ENCODE data around the gene CWC25. TPM values are rescaled to one million over a fixed set of nuclear protein-coding genes. Genes with fewer than 3 reads are reported as not detected.

Gene CWC25
- 30.8 TPM for polyA plus RNA-seq (2012; ENCODE audit: insufficient read depth, insufficient read length, low read depth)

DNA sequence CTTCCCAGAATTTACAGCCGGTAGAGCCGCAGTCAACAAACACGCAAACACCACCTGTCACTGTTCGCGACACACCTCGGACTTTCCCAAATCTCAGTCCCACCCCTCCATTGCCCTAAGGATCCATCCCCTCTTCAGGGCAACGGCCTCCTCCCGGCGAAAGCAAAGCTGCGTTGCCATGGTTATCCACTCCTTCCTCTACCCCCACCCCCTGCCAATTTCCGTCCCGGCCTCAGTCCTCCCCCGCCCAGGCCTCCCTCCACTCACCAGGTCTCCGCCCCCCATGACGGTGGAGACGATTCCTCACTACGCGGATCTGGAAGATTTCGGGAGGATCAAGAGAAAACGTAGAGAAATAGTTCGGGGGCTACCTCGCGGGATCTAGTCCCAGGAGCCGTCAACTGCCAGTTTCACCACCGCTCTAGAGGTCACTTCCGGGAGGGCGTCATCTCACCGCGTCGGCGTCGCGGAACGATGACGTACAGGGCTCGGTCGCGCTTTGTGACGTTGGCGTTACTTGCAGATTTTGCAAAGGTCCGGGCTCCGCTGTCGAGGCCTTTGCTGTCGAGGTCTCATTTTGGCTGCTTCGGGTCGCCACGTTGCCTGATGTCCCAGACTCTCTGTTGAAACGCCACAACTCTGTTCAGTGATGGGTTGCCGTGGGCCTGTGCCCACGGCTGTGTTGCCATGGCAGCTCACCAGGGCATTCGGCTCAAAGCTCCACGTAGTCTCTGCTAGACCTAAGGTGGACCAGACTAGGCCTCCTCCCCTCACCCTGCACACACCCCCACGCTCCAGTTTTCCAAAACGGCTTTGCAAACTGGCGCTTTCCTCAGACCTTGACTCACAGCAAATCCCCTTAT lies at the start of gene CWC25:
Gene CWC25 (minus strand): TSS at position 423 of the 863 bp plus-strand sequence. CDS start 138 bp downstream, at position 285.
- Histone ChIP-seq H3K9me3 (no peaks in the 10 kb centered on the region), H3K4me1 (no peaks in the 10 kb centered on the region; the same call in 1 of the 2 replicates), H3K4me3 (ENCODE audit: low read depth, low read length) (peak within 1 kb of the TSS; percentile 99), H3K27me3 (no peaks in the 10 kb centered on the region), H3K36me3 (peaks cover 13% of the 10 kb centered on the region)
- TF ChIP-seq CTCF (IDR thresholded peaks at IDR 0.05; ENCODE audit: low read depth, low read length): no peak
- peak; percentile 92 for DNase-seq

- H3K4me1 ChIP-seq: peaks cover 9% of the 10 kb centered on the region; the same call in 1 of the 2 replicates
- no peak overlapping the region for H3K4me3 ChIP-seq (ENCODE audit: low read depth, low read length)
- H3K27me3 ChIP-seq: no peaks in the 10 kb centered on the region
- TF ChIP-seq CTCF (IDR thresholded peaks at IDR 0.05; ENCODE audit: low read depth, low read length): no peak
- H3K36me3 ChIP-seq: 0 out of 2 replicates have a peak, but pooled peaks cover 3% of the 10 kb centered on the region
- H3K9me3 ChIP-seq: no peaks in the 10 kb centered on the region
- DNase-seq: no peak
These were observed 48.7 kb upstream of the CWC25 start for GRCh38 chr17:38873640-38874380.

- Histone ChIP-seq H3K4me3 (ENCODE audit: low read depth, low read length) (no peak overlapping the region), H3K4me1 (peaks cover 9% of the 10 kb centered on the region; the same call in 1 of the 2 replicates)
- DNase-seq: no peak
These were observed 47.7 kb upstream of the CWC25 start for GRCh38 chr17:38872671-38873385.

DNA sequence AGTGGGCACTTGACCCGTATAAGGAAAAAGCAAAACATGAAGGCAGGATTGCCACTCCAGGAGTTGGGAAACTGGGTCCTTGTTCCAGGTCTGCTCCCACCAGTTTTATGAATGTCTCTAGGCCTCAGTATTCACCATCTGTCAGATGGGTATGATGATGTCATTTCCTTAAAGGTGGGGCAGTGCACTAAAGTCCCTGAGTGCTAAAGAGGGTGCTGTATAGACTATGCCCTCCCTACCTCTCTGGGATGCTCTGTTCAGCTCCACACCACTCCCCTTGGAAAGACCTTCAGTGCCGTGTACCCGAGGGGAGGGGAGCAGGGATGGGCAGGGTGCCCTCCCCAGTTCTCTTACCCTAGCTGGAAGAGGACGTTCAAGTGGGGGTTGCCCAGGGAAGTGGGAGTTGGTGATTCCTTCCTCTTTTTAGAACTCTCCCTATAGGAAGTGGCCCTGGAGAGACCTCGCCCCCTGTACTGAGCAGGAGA lies 46.9 kb upstream of the CWC25 start:
- no peak for TF ChIP-seq CTCF (IDR thresholded peaks at IDR 0.05; ENCODE audit: low read depth, low read length)
- Histone ChIP-seq H3K4me3 (ENCODE audit: low read depth, low read length) (no peak overlapping the region), H3K27me3 (no peaks in the 10 kb centered on the region), H3K9me3 (no peaks in the 10 kb centered on the region), H3K36me3 (0 out of 2 replicates have a peak, but pooled peaks cover 3% of the 10 kb centered on the region), H3K4me1 (peaks cover 9% of the 10 kb centered on the region; the same call in 1 of the 2 replicates)
- DNase-seq: no peak

More at GRCh38 chr17:38872671-38873385, 47.7 kb upstream of the CWC25 start:
- no peaks in the 10 kb centered on the region for H3K27me3 ChIP-seq
- H3K9me3 ChIP-seq: no peaks in the 10 kb centered on the region
- 0 out of 2 replicates have a peak, but pooled peaks cover 3% of the 10 kb centered on the region for H3K36me3 ChIP-seq
- no peak for TF ChIP-seq CTCF (IDR thresholded peaks at IDR 0.05; ENCODE audit: low read depth, low read length)

DNA sequence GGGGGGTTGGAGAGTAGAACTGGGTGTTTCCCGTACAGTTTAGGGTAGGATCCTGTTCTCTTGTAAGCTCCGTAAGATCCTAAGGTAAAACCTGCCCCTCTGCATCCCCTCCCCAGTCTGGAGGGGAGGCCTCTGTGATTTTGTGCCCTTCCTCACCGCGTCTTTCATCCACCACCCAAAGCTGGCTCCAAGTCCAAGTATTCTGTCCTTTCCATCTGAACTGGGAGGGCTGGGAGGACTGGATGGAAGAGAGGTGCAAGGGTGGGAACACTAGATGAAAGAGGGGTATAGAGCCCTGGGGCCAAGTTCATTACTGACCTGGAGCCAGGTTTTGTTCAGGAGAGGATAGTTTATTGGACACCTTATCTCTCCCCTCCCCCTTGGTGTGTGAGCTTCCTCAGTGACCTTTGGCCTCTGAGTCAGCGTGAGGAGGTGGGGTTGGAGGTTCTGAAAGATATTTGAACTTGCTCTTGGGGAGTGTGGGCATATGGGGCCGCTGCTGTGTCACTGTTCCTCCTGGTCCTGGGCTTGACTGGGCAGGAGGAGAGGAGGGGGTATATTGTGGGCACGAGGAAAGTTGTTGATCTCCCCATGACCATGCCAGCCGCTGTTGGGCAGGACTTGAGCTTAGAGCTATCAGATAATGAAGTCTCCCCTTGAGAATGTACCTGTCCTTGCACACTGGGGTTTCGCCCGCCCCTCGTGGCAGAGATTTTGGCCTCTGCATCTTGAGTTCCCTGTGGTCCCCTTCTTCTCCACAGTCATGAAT lies 46.3 kb upstream of the CWC25 start:
- H3K27me3 ChIP-seq: no peaks in the 10 kb centered on the region
- 0 out of 2 replicates have a peak, but pooled peaks cover 3% of the 10 kb centered on the region for H3K36me3 ChIP-seq
- H3K4me1 ChIP-seq: peaks cover 9% of the 10 kb centered on the region; the same call in 1 of the 2 replicates
- peak overlapping the region; percentile 96 for H3K4me3 ChIP-seq (ENCODE audit: low read depth, low read length)
- TF ChIP-seq CTCF (IDR thresholded peaks at IDR 0.05; ENCODE audit: low read depth, low read length): no peak
- no peak for DNase-seq
- H3K9me3 ChIP-seq: no peaks in the 10 kb centered on the region

Data from BE2C (cell line).